Measurements from ENCODE around the gene GARIN3.

GARIN3 gene

GRCh38 chr5:157184117-157184670 lies 18.1 kb upstream of the GARIN3 start:
- no peak for DNase-seq

DNA sequence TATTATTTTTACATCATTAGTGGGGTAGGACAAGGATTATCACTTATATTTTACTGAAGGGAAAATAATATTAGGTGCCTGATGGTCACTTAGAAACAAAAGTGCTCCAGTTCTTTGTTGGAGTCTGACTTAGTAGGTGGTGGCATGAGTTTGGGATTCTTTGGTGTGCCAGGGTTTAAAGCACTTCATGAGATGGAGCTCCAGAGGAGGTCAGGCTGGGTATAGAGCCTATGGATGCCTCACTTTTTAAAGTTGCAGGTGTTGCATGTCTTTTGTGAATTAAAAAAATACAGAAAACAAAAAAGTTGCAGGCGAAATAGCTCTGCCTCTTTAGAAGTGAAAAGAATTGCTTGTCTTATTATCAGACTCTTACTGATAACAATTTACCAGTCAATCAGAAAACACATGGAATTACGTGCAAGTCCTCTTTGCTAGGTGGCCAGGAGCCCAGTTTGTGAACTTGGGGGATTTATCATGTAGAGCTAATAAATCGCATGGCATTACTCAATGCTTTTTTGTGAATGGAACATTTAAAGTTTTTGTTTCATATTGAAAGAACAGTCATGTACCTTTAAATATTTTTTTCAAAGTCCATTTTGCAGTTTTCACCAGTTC lies 16.2 kb upstream of the GARIN3 start:
- DNase-seq = no peak

- DNase-seq = no peak
Observed at GRCh38 chr5:157180374-157181264, 14.6 kb upstream of the GARIN3 start, which contains the start of gene ITK. ITK (plus strand) TSS chr5:157180840; CDS start chr5:157180978, 138 bp downstream.

GRCh38 chr5:157178966-157179365 lies 12.9 kb upstream of the GARIN3 start:
- DNase-seq = no peak

DNA sequence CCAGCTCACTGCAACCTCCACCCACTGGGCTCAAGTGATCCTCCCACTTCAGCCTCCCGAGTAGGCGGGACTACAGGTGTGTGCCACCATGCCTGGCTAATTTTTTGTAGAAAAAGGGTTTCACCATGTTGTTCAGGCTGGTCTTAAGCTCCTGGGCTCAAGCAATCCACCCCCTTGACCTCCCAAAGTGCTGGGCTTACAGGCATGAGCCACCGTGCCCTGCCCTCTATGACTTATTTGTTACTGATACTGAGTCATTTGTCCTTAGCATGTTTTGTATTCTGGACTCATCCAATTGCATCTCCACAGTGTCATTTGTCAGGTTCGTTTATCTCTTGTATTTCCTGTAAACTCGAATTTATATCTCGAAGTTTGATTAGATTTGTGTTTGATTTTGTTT lies 11.9 kb upstream of the GARIN3 start:
- DNase-seq = peak in 1 of 2 donors; percentile 4

- DNase-seq = no peak
Observed at GRCh38 chr5:157175071-157175612, 9.1 kb upstream of the GARIN3 start.

DNA sequence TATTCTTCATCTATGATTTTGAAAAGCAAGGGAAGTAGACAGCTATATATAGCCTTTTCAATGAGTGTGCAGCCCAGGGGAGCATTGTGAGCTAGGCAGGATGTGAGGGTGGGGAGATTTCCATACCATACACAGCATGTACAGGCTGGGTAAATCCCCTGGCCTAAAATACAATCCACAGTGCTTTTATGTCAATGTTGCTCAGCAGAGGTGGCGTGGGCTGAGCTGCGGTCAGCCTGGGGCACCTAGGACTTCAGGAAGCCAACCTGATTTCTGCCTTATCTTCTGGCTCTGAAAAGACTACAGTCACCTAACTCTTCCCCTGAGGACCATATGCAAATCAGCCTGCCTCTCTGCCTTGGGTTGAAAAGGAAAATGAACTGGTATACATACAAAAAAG lies 6.3 kb upstream of the GARIN3 start:
- DNase-seq = no peak

DNA sequence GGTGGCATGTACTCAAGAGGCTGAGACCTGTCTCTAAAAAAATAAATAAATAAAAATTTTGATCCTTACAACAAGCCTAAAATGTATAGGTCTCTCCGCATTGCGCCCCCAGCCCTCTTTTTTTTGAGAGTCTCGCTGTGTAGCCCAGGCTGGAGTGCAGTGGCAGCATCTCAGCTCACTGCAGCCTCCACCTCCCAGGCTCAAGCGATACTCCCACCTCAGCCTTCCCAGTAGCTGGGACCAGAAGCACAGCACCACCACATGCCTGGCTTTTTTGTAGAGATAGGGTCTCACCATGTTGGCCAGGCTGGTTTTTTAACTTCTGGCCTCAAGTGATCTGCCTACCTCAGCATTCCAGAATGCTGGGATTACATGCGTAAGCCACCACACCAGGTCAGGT lies 2.2 kb upstream of the GARIN3 start:
- no peak for DNase-seq

DNA sequence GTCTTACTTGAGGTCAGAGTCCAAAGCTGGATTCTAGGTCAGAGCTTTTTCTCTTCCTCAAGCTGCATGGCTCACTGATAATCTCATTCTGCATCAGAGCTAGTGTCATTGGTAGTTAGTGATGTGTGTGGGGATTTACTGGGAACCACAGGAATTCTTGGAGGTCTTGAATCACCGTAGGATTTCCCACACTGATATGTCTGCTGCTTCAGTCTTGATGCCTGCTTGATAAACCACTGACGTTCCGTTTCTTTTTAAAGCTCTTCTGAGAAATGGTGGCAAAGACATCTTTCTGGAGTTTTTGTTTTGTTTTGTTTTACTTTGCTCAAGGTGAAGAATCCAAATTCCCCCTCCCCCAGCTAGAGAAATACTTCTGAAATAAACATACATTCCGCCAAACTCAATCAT lies 1.2 kb upstream of the GARIN3 start:
- no peak for DNase-seq

GRCh38 chr5:157165668-157166067 lies 396 bp downstream of the GARIN3 start:
- DNase-seq = no peak

DNA sequence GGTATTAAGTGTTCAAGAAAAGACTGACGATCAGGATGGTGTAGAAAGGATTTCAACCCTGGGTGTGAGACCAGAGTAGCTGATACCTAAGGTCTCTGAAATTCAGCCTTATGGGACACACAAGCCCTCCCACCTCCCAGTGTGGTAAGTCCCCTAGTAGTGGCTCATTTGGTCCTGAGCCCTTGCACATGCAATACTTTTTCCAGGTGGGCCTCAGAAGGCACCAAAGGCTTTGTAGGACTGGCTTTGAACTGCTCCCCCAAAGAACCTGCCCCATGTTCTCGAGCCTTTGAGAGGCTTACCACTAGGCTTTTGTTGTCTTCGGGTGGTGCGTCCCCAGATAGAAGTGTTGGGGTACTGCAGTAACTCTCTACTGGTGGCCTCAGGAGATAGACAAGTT lies 803 bp downstream of the GARIN3 start:
- DNase-seq = no peak

DNA sequence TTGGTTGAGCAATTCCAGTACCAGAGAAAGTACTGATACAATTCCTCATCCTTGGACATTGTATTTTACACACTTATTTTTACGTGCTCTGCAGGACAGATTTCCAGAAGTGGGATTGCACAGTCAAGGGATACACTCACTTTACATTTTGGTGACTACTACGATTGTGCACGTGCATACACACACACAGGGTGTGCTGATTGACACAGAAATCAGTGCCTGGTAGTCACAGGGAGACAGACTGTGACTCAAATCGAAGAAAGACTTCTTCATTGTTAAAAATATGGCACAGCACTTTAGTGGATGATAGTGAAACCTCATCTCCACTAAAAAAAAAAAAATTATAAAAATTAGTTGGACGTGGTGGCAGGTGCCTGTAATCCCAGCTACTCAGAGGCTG lies 1.5 kb downstream of the GARIN3 start:
- no peak for DNase-seq

GRCh38 chr5:157162919-157163510 lies 3.0 kb downstream of the GARIN3 start:
- no peak for DNase-seq

DNA sequence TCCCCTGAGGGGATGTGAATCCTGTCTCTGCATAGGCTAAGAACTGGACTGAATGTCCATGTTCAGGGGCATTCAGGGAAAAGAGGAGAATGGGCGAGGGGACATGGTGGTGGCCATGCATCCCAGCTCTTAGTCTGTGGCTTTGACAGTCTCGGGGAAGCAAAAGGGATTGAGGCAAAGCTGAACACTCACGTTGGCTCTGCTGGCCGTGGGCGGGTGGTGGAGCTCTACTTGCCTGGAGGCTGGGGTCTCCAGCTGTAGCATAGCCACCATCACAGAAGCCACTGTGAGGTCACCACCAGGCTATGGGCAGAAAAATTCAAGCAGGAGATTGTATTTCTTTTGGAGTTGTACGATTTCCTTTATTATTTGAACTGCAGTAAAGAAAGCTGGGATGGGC lies 4.1 kb downstream of the GARIN3 start:
- DNase-seq = no peak

GRCh38 chr5:157160001-157160400 lies 6.1 kb downstream of the GARIN3 start:
- DNase-seq = no peak

DNA sequence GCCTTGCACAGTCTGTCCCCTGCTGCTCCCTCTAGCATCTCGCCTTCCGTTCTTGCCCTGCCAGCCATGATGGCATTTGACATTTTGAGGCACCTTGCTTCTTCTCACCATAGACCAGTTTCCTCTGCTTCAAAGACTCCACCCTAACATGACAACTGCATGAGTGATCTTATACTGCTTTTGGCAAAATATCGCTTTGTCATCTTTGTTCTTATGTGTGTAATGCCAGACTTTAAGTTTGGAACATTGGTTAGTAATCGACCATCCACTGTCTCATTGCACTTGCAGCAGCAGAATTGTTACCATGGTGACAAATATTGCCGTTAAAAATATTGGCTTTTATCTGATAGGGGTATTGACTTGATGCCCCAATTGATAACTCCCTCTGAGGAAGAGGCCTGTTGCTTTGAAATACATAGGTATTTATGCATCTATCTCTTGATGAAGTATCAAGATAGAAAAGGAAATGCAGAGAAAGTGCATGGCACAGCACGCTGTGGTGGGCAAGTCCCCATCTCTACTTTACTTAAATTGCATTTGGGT lies 6.8 kb downstream of the GARIN3 start:
- DNase-seq = no peak

- no peak for DNase-seq
Observed at GRCh38 chr5:157157293-157157891, 8.7 kb downstream of the GARIN3 start.

- DNase-seq = no peak
Observed at GRCh38 chr5:157155297-157155696, 10.8 kb downstream of the GARIN3 start.

GRCh38 chr5:157150995-157151394 lies 15.1 kb downstream of the GARIN3 start:
- DNase-seq = no peak

GRCh38 chr5:157148734-157149615 lies 17.1 kb downstream of the GARIN3 start:
- peak; percentile 83 to 84 for DNase-seq

Measured in inflammatory macrophage (primary cell).